GM12878 (cell line): ENCODE measurements around the gene MAS1L.

Source experiments
- CBX5 ChIP-seq: sonication (generic); IDR thresholded peaks from 2 replicates; pipeline ENCODE4 v1.6.1; 2016; ENCODE audit warnings: low read depth, moderate library complexity, mild to moderate bottlenecking, inconsistent platforms
- CTCF ChIP-seq, 3 experiments: IDR thresholded peaks in 2 of 3; conservative IDR thresholded peaks in 1 of 3; 2 replicates each; pipeline ENCODE4 v1.5.1; 2011; ENCODE audit warnings: low read depth in 3 of 3, low read length in 3 of 3, mild to moderate bottlenecking in 3 of 3, control low read depth in 2 of 3, moderate library complexity in 2 of 3, inconsistent platforms in 1 of 3, mixed read lengths in 1 of 3; ENCODE audit not compliant: control insufficient read depth in 2 of 3, insufficient read depth in 1 of 3; ENCODE audit errors: extremely low read depth in 1 of 3
- DPF2 ChIP-seq: fragments of 450-650 bp; IDR thresholded peaks from 2 replicates; pipeline ENCODE4 v1.6.1; 2017; ENCODE audit warnings: mild to moderate bottlenecking
- EGR1 ChIP-seq, 2 experiments: IDR thresholded peaks; 1 replicate in 1 of 2; 2 replicates in 1 of 2; pipeline ENCODE4 v1.6.1; 2011 to 2012; ENCODE audit warnings: low read depth in 2 of 2, low read length in 2 of 2, borderline replicate concordance in 1 of 2, mild to moderate bottlenecking in 1 of 2, moderate library complexity in 1 of 2
- JUND ChIP-seq: IDR thresholded peaks from 2 replicates; pipeline ENCODE4 v1.6.1; 2012; ENCODE audit warnings: low read depth, mild to moderate bottlenecking, low read length, improper control_type of control experiment, moderate library complexity
- NFYA ChIP-seq: IDR thresholded peaks from 2 replicates; pipeline ENCODE4 v1.6.1; 2011; ENCODE audit warnings: low read depth, mild to moderate bottlenecking, low read length, improper control_type of control experiment, borderline replicate concordance
- POLR2A ChIP-seq: IDR thresholded peaks from 2 replicates; pipeline ENCODE4 v1.6.1; 2011; ENCODE audit warnings: low read depth, mild to moderate bottlenecking, low read length
- POLR2AphosphoS5 ChIP-seq: IDR thresholded peaks from 2 replicates; pipeline ENCODE4 v1.6.1; 2011; ENCODE audit warnings: mild to moderate bottlenecking, low read length, inconsistent platforms
- SIN3A ChIP-seq: IDR thresholded peaks from 2 replicates; pipeline ENCODE4 v1.6.1; 2012; ENCODE audit warnings: low read depth, low read length, improper control_type of control experiment
- SMC3 ChIP-seq: IDR thresholded peaks from 2 replicates; pipeline ENCODE4 v1.6.1; 2011; ENCODE audit warnings: low read length, improper control_type of control experiment, borderline replicate concordance
- SPI1 ChIP-seq: IDR thresholded peaks from 2 replicates; pipeline ENCODE4 v1.6.1; 2011; ENCODE audit warnings: low read depth, mild to moderate bottlenecking, low read length, moderate library complexity, borderline replicate concordance; ENCODE audit not compliant: insufficient read depth

GRCh38 chr6:29527126-29527525 lies 39.4 kb upstream of the MAS1L start:
- TF ChIP-seq CTCF (IDR thresholded peaks at IDR 0.05 in 2 of 3, conservative IDR thresholded peaks at IDR 0.05 in 1 of 3; ENCODE audit: control insufficient read depth in 2 of 3, extremely low read depth in 1 of 3, insufficient read depth in 1 of 3, low read depth in 3 of 3, low read length in 3 of 3), result no peak
- no peak for TF ChIP-seq POLR2A
- TF ChIP-seq SMC3, result no peak
- TF ChIP-seq POLR2AphosphoS5, result no peak
- no peak for TF ChIP-seq NFYA
- TF ChIP-seq SPI1, result no peak
- no peak for TF ChIP-seq JUND
- TF ChIP-seq DPF2, result no peak
- TF ChIP-seq EGR1 (IDR thresholded peaks at IDR 0.05; ENCODE audit: borderline replicate concordance in 1 of 2, low read depth in 2 of 2, low read length in 2 of 2), result no peak
- TF ChIP-seq CBX5, result no peak
- no peak for TF ChIP-seq SIN3A
